Psoas muscle (tissue), 8 donors: ENCODE measurements around the gene SLC30A3. TPM values are rescaled to one million over a fixed set of nuclear protein-coding genes. Genes with fewer than 3 reads are reported as not detected.

Experiments used
- ATAC-seq, 4 donors: fragments of 200-7000 bp; cut with Tn5 transposase; one replicate each; pipeline ENCODE4 v1.9.1; 2020; ENCODE audit warnings: moderate library complexity in 3 of 4, mild to moderate bottlenecking in 2 of 4
- DNase-seq, 2 donors: peaks; one replicate each; pipeline ENCODE4 v3.0.0-alpha.2; 2020
- H3K27ac ChIP-seq: fragments of 200-600 bp; one replicate; pipeline ENCODE4 v1.8.0; 2022
- H3K27me3 ChIP-seq, 3 donors: fragments of 200-600 bp in 1 of 3; one replicate each; pipeline versions ENCODE4 v1.6.1 to v1.8.0; 2013 to 2022; ENCODE audit warnings: low read length in 2 of 3, mild to moderate bottlenecking in 2 of 3, moderate library complexity in 1 of 3; ENCODE audit not compliant: insufficient read depth in 3 of 3
- H3K36me3 ChIP-seq, 2 donors: fragments of 200-600 bp in 1 of 2; one replicate each; pipeline versions ENCODE4 v1.6.1 to v1.8.0; 2013 to 2022; ENCODE audit warnings: low read depth in 1 of 2, mild to moderate bottlenecking in 1 of 2, moderate library complexity in 1 of 2; ENCODE audit not compliant: insufficient read depth in 1 of 2
- H3K4me1 ChIP-seq: fragments of 200-600 bp; one replicate; pipeline ENCODE4 v1.8.0; 2022
- H3K4me3 ChIP-seq: fragments of 200-600 bp; one replicate; pipeline ENCODE4 v1.8.0; 2022; ENCODE audit warnings: mild to moderate bottlenecking
- H3K9me3 ChIP-seq: fragments of 200-600 bp; one replicate; pipeline ENCODE4 v1.8.0; 2022
- CTCF ChIP-seq: fragments of 200-600 bp; IDR thresholded peaks from one replicate; pipeline ENCODE4 v1.8.0; 2022; ENCODE audit warnings: antibody characterized with exemption
- WGBS, 3 donors: extraction: QIAGEN DNeasy Blood & Tissue Kit; methylation state at CpG; one replicate each; pipeline versions ENCODE4 v1.1.6 to v1.1.7; 2013; 5-methylcytosine and 5-hydroxymethylcytosine counted together
- intact Hi-C, 2 donors: fragments of 100-400 bp; cut with DNase I; formaldehyde crosslinking; loops; one replicate each; pipeline versions ENCODE4 v1.11.0 to v1.14.2; 2022
- polyA plus RNA-seq, 3 donors: library from polyadenylated mRNA; stranded (reverse); fragments of 200-250 nt; gene quantifications; one replicate each; pipeline ENCODE4 v1.2.3, GENCODE V29; 2013
- total RNA-seq, 4 donors: library from RNA; stranded (reverse); fragmentation: NEBNext Ultra II Directional in 2 of 4; extraction: Animal tissue kit (Norgen Biotek cat#: 25700) in 2 of 4; gene quantifications; one replicate each; pipeline versions ENCODE4 v1.2.1 to v1.2.4, GENCODE V29; 2021 to 2023
- donor health status: healthy with polysubstance abuse.
- donor health status: DM: no; HTN: no; CAD: no; lungs with moderate emphysema.
- donor health status: Bipolar disorder and iron deficiency.
- donor health status: healthy.
- donor health status: DM: yes; HTN: yes; CAD: no.
- donor health status: DM: no; HTN: no; CAD: no.
- donor health status: DM: no; HTN: no; CAD: no.
- donor health status: DM: yes; HTN: yes; CAD: no.

The SLC30A3 gene
- total and polyA plus RNA-seq, 7 donors, result 0.03 to 0.92 (median 0.13) TPM; not detected in 1

GRCh38 chr2:27245626-27246025, 17.2 kb downstream of the SLC30A3 start:
- H3K27ac ChIP-seq, result no peak overlapping the region
- WGBS, 3 donors, result 67 to 77% (median 75%) methylated on average over 4 of the region's 4 CpGs
- no peaks in the 10 kb centered on the region for H3K9me3 ChIP-seq
- H3K36me3 ChIP-seq, result peaks cover 0 to 44% of the 10 kb centered on the region in 2 donors
- no peak overlapping the region for H3K4me3 ChIP-seq
- TF ChIP-seq CTCF, result no peak
- intact Hi-C loops, result no loop called here
- no peaks in the 10 kb centered on the region for H3K27me3 ChIP-seq
- ATAC-seq (no peak), DNase-seq (no peak)
- H3K4me1 ChIP-seq, result peaks cover 7% of the 10 kb centered on the region

GRCh38 chr2:27245116-27245515, 17.7 kb downstream of the SLC30A3 start:
- Histone ChIP-seq H3K27me3 (no peaks in the 10 kb centered on the region), H3K36me3 (peaks cover 0 to 49% of the 10 kb centered on the region in 2 donors), H3K4me3 (no peak overlapping the region), H3K4me1 (peaks cover 3% of the 10 kb centered on the region), H3K9me3 (no peaks in the 10 kb centered on the region), H3K27ac (no peak overlapping the region)
- TF ChIP-seq CTCF, result no peak
- 64 to 75% (median 74%) methylated on average over 10 of the region's 10 CpGs for WGBS, 3 donors
- ATAC-seq, result no peak
- intact Hi-C loops, result no loop called here
- DNase-seq, result no peak

GRCh38 chr2:27243391-27244130, 19.3 kb downstream of the SLC30A3 start:
- peaks cover 0 to 64% of the 10 kb centered on the region in 2 donors for H3K36me3 ChIP-seq
- H3K4me1 ChIP-seq, result no peaks in the 10 kb centered on the region
- intact Hi-C loops, result no loop called here
- TF ChIP-seq CTCF, result no peak
- H3K9me3 ChIP-seq, result no peaks in the 10 kb centered on the region
- peak in 1 of 2 donors; percentile 29 for DNase-seq
- H3K4me3 ChIP-seq, result no peak overlapping the region
- H3K27me3 ChIP-seq, result no peaks in the 10 kb centered on the region
- 82 to 87% (median 82%) methylated on average over 14 to 19 of the region's 19 CpGs for WGBS, 3 donors
- ATAC-seq, result no peak
- H3K27ac ChIP-seq, result no peak overlapping the region

GRCh38 chr2:27242614-27242951, 20.3 kb downstream of the SLC30A3 start:
- intact Hi-C loops, result no loop called here
- no peaks in the 10 kb centered on the region for H3K9me3 ChIP-seq
- ATAC-seq, result no peak
- H3K4me3 ChIP-seq, result no peak overlapping the region
- no peak overlapping the region for H3K27ac ChIP-seq
- no peaks in the 10 kb centered on the region for H3K27me3 ChIP-seq
- no peaks in the 10 kb centered on the region for H3K4me1 ChIP-seq
- H3K36me3 ChIP-seq, result peaks cover 2 to 74% of the 10 kb centered on the region in 2 donors
- no peak for TF ChIP-seq CTCF
- DNase-seq, result no peak
- 96 to 98% (median 98%) methylated on average over 16 of the region's 16 CpGs for WGBS, 3 donors
